Fibroblast of skin of scalp (primary cell): ENCODE results near the gene NLK.

Source experiments
- DNase-seq: peaks from one replicate; pipeline ENCODE4 v3.0.0-alpha.2; 2013

NLK gene

GRCh38 chr17:28040406-28040805 is 2.1 kb upstream of the NLK start:
- DNase-seq, result no peak

GRCh38 chr17:28041068-28041843 is 1.2 kb upstream of the NLK start:
- peak; percentile 100 for DNase-seq

- no peak for DNase-seq
Observed at GRCh38 chr17:28041844-28042656, 427 bp upstream of the NLK start.

- no peak for DNase-seq
Observed at GRCh38 chr17:28042721-28043291, 329 bp downstream of the NLK start.

- DNase-seq, result no peak
Observed at GRCh38 chr17:28043296-28043695, 819 bp downstream of the NLK start.

- no peak for DNase-seq
Observed at GRCh38 chr17:28043741-28044140, 1.3 kb downstream of the NLK start.

GRCh38 chr17:28045304-28045703 is 2.8 kb downstream of the NLK start:
- no peak for DNase-seq

- no peak for DNase-seq
Observed at GRCh38 chr17:28046034-28046825, 3.8 kb downstream of the NLK start.

GRCh38 chr17:28047806-28048205 is 5.3 kb downstream of the NLK start:
- DNase-seq, result no peak

GRCh38 chr17:28049071-28049470 is 6.6 kb downstream of the NLK start:
- DNase-seq, result no peak

- DNase-seq, result no peak
Observed at GRCh38 chr17:28053044-28053670, 10.7 kb downstream of the NLK start.

- DNase-seq, result no peak
Observed at GRCh38 chr17:28053725-28054124, 11.2 kb downstream of the NLK start.

- DNase-seq, result no peak
Observed at GRCh38 chr17:28055546-28056275, 13.2 kb downstream of the NLK start.

GRCh38 chr17:28056276-28056620 is 13.8 kb downstream of the NLK start:
- DNase-seq, result no peak

GRCh38 chr17:28057731-28058246 is 15.3 kb downstream of the NLK start:
- DNase-seq, result no peak

- DNase-seq, result no peak
Observed at GRCh38 chr17:28059675-28060074, 17.2 kb downstream of the NLK start.

GRCh38 chr17:28065706-28066105 is 23.2 kb downstream of the NLK start:
- DNase-seq, result no peak

- DNase-seq, result no peak
Observed at GRCh38 chr17:28069061-28069460, 26.6 kb downstream of the NLK start.

- no peak for DNase-seq
Observed at GRCh38 chr17:28071179-28071578, 28.7 kb downstream of the NLK start.

GRCh38 chr17:28071891-28072606 is 29.6 kb downstream of the NLK start:
- no peak for DNase-seq
